ENCODE results near the gene RIPOR2. TPM values are rescaled to one million over a fixed set of nuclear protein-coding genes. Genes with fewer than 3 reads are reported as not detected.

Gene RIPOR2
- total and polyA plus RNA-seq, 7 experiments from 2014 or later: 246 to 813 (median 532) TPM

DNA sequence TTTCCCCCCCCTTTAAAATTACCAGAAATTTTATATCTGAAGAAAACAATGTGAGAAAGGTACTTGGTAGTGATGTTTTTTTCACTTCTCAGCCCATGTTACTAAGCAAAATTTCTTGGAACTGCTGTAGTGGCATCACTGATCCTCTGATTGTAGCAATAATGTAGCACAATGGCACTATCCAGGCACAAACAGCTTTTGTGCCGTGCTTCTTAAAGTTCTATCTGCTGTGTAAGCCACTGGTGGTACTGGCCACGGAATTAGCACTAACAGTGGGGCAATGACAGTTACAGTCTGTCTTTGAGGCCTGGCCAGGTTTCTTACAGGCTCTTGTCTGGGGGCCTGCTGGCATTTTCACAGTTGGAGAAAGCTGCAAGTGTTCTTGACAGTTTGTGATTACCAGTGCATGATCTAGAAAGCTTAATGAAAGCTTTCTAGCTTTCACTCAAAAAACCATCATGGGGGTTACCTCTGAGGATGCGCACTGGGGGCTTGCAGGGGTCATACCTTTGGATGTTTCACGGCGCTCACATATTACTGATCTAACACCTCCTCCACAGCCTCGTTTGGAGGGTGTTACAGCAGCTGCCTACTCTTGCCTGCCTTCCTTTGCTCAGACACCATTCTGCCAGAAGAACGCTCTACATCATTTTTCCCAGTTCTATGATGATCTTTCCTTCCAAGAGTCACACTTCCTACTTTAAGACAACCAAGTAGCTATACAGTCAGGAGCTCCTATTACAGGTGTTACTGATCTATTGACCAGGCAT is 78.7 kb downstream of the RIPOR2 start:
- peak; percentile 19 for ATAC-seq
- Mint-ChIP-seq H3K27ac (peak overlapping the region; percentile 86 to 99 (median 94)), H3K9me3 (no peaks in the 10 kb centered on the region), H3K36me3 (peaks cover 34 to 72% (median 59%) of the 10 kb centered on the region in 5 donors), H3K4me3 (peak overlapping the region; percentile 25 to 89 (median 74)), H3K27me3 (no peaks in the 10 kb centered on the region), H3K4me1 (peaks cover 61 to 77% (median 74%) of the 10 kb centered on the region in 7 donors)
- peak in 1 of 9 donors; percentile 29 for DNase-seq
- Histone ChIP-seq H3K9me3 (ENCODE audit: control insufficient read depth in 2 of 3, low read length in 3 of 3) (no peaks in the 10 kb centered on the region), H3K4me1 (ENCODE audit: control insufficient read depth in 2 of 2, insufficient read depth in 2 of 2, low read length in 2 of 2) (peaks cover 59 to 68% of the 10 kb centered on the region in 2 donors), H3K36me3 (ENCODE audit: control insufficient read depth in 2 of 3, insufficient read depth in 3 of 3, low read length in 3 of 3) (peaks cover 51 to 86% (median 75%) of the 10 kb centered on the region in 3 experiments), H3K27ac (ENCODE audit: low read depth, low read length) (peak overlapping the region; percentile 72), H3K27me3 (ENCODE audit: control insufficient read depth in 2 of 2, insufficient read depth in 2 of 2, low read length in 2 of 2) (no peaks in the 10 kb centered on the region), H3K4me3 (ENCODE audit: low read length) (no peak overlapping the region)
- intact Hi-C loops (cut with micrococcal nuclease): loop anchor here (1.0 to 5.0 kb wide), 9 partner anchors 44 to 275 kb away; no protein-coding TSS in a partner anchor
- ChIA-PET CTCF (interaction anchor here (0.6 to 5.9 kb wide), 20 partner anchors 14 to 161 kb away, joined by 3 to 77 read pairs (median 5); partner anchors contain the start of gene RIPOR2), POLR2A (interaction anchor here (0.6 to 4.7 kb wide), 17 partner anchors 9 to 178 kb away, joined by 3 to 94 read pairs (median 6); partner anchors contain the start of gene RIPOR2)

GRCh38 chr6:24856246-24856599 is 79.5 kb downstream of the RIPOR2 start:
- ATAC-seq: no peak
- H3K4me3 Mint-ChIP-seq: peak overlapping the region in 9 of 10 donors; percentile 41 to 89 (median 71)
- H3K4me1 Mint-ChIP-seq: peaks cover 54 to 74% (median 69%) of the 10 kb centered on the region in 7 donors
- no peaks in the 10 kb centered on the region for H3K27me3 Mint-ChIP-seq
- Histone ChIP-seq H3K4me3 (ENCODE audit: low read length) (no peak overlapping the region), H3K27me3 (ENCODE audit: control insufficient read depth in 2 of 2, insufficient read depth in 2 of 2, low read length in 2 of 2) (no peaks in the 10 kb centered on the region), H3K9me3 (ENCODE audit: control insufficient read depth in 2 of 3, low read length in 3 of 3) (no peaks in the 10 kb centered on the region), H3K36me3 (ENCODE audit: control insufficient read depth in 2 of 3, insufficient read depth in 3 of 3, low read length in 3 of 3) (peaks cover 54 to 86% (median 71%) of the 10 kb centered on the region in 3 experiments), H3K27ac (ENCODE audit: low read depth, low read length) (peak overlapping the region; percentile 72), H3K4me1 (ENCODE audit: control insufficient read depth in 2 of 2, insufficient read depth in 2 of 2, low read length in 2 of 2) (peaks cover 51 to 64% of the 10 kb centered on the region in 2 donors)
- ChIA-PET CTCF (interaction anchor here (0.7 to 5.9 kb wide), 22 partner anchors 11 to 186 kb away, joined by 3 to 77 read pairs (median 5); partner anchors contain the start of gene RIPOR2), POLR2A (interaction anchor here (0.7 to 4.7 kb wide), 12 partner anchors 9 to 179 kb away, joined by 3 to 94 read pairs (median 6); partner anchors contain the start of gene RIPOR2)
- H3K36me3 Mint-ChIP-seq: peaks cover 34 to 74% (median 59%) of the 10 kb centered on the region in 5 donors
- intact Hi-C loops (cut with micrococcal nuclease): loop anchor here (1.0 to 5.0 kb wide), 9 partner anchors 45 to 274 kb away; no protein-coding TSS in a partner anchor
- no peaks in the 10 kb centered on the region for H3K9me3 Mint-ChIP-seq
- DNase-seq: no peak
- H3K27ac Mint-ChIP-seq: peak overlapping the region; percentile 86 to 99 (median 94)

DNA sequence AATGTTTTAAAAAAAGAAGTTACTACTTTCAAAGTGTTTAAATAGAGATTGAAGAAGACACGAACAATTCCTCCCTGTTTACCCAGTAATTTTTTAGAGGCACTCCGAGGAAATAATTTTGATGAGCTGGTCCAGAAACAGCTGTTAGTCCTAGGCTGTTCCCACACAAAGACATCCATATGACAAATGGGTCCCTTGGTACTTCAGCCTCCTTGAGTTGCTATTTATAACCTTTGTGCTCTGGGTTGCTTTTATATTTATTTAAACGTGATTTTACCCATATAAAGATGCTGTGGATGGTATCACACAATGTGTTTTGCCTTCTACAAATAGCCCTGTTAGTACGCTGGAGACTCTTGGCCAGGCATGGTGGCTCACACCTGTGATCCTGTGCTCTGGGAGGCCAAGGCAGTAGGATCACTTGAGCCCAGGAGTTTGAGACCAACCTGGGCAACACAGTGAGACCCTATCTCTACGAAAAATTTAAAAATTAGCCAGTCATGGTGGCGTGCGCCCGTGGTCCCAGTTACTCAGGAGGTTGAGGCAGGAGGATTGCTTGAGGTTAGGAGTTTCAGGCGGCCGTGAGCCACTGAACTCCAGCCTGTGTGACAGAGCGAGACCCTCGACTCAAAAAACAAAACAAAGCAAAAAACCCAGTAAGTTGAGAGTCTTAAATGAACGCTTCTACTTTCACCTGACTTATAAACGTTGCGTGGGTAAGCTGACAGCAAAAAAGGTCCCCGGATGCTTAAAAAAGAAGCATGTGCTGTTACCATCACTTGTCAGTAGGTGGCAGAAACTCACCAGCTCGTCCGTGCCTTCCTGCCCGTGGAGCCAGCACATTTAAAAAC is 80.1 kb downstream of the RIPOR2 start:
- H3K27me3 Mint-ChIP-seq: no peaks in the 10 kb centered on the region
- peak overlapping the region; percentile 86 to 99 (median 94) for H3K27ac Mint-ChIP-seq
- no peaks in the 10 kb centered on the region for H3K9me3 Mint-ChIP-seq
- ChIA-PET CTCF (interaction anchor here (0.7 to 5.9 kb wide), 25 partner anchors 9 to 1360 kb away, joined by 3 to 77 read pairs (median 5); partner anchors contain the start of gene RIPOR2), POLR2A (interaction anchor here (0.6 to 4.7 kb wide), 15 partner anchors 9 to 214 kb away, joined by 3 to 94 read pairs (median 4); partner anchors contain the start of gene RIPOR2)
- ATAC-seq: peak; percentile 78
- peak; percentile 25 to 83 (median 74) for DNase-seq
- Histone ChIP-seq H3K9me3 (ENCODE audit: control insufficient read depth in 2 of 3, low read length in 3 of 3) (no peaks in the 10 kb centered on the region), H3K4me1 (ENCODE audit: control insufficient read depth in 2 of 2, insufficient read depth in 2 of 2, low read length in 2 of 2) (peaks cover 47 to 59% of the 10 kb centered on the region in 2 donors), H3K27ac (ENCODE audit: low read depth, low read length) (peak overlapping the region; percentile 72), H3K4me3 (ENCODE audit: low read length) (no peak overlapping the region), H3K36me3 (ENCODE audit: control insufficient read depth in 2 of 3, insufficient read depth in 3 of 3, low read length in 3 of 3) (peaks cover 51 to 86% (median 71%) of the 10 kb centered on the region in 3 experiments), H3K27me3 (ENCODE audit: control insufficient read depth in 2 of 2, insufficient read depth in 2 of 2, low read length in 2 of 2) (no peaks in the 10 kb centered on the region)
- peaks cover 29 to 74% (median 58%) of the 10 kb centered on the region in 5 donors for H3K36me3 Mint-ChIP-seq
- intact Hi-C loops (cut with micrococcal nuclease): loop anchor here (1.0 to 5.0 kb wide), 10 partner anchors 15 to 273 kb away; no protein-coding TSS in a partner anchor
- H3K4me3 Mint-ChIP-seq: peak overlapping the region in 8 of 10 donors; percentile 48 to 89 (median 62)
- peaks cover 51 to 72% (median 66%) of the 10 kb centered on the region in 7 donors for H3K4me1 Mint-ChIP-seq

DNA sequence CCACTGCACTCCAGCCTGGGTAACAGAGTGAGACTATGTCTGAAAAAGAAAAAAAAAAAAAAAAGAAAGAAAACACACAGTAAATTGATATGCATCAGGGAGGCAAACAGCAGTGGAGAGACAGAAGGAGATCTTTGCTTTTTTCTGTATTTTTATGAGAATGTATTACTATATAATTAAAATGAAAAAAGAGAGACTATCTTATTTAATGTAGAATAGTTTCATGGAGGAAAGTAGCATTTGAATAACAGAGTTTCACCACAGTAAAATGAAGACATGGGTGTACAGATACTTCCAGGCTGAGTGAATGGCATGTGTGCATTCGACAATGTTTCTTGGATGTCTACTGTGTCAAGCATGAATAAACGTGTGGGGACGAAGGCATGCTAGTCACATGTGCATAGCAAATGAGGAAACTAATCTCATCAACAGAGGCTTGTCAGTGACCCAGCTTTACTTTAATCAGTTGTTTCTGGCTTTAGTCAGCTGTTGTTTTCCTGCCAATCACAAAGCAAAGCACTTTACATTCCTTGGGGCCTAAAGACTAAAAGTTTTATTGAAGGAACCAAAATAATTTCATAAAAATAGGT is 81.6 kb downstream of the RIPOR2 start:
- Histone ChIP-seq H3K27ac (ENCODE audit: low read depth, low read length) (peak overlapping the region; percentile 3), H3K36me3 (ENCODE audit: control insufficient read depth in 2 of 3, insufficient read depth in 3 of 3, low read length in 3 of 3) (peaks cover 53 to 86% (median 71%) of the 10 kb centered on the region in 3 experiments), H3K9me3 (ENCODE audit: control insufficient read depth in 2 of 3, low read length in 3 of 3) (no peaks in the 10 kb centered on the region), H3K4me3 (ENCODE audit: low read length) (no peak overlapping the region), H3K4me1 (ENCODE audit: control insufficient read depth in 2 of 2, insufficient read depth in 2 of 2, low read length in 2 of 2) (peaks cover 38 to 44% of the 10 kb centered on the region in 2 donors), H3K27me3 (ENCODE audit: control insufficient read depth in 2 of 2, insufficient read depth in 2 of 2, low read length in 2 of 2) (no peaks in the 10 kb centered on the region)
- peaks cover 41 to 72% (median 59%) of the 10 kb centered on the region in 7 donors for H3K4me1 Mint-ChIP-seq
- peaks cover 18 to 74% (median 56%) of the 10 kb centered on the region in 5 donors for H3K36me3 Mint-ChIP-seq
- H3K4me3 Mint-ChIP-seq: no peak overlapping the region
- ATAC-seq (no peak), DNase-seq (no peak)
- intact Hi-C loops (cut with micrococcal nuclease): loop anchor here in 1 of 2 donors (2.0 kb wide), 1 partner anchor 13 kb away; no protein-coding TSS in a partner anchor
- H3K27me3 Mint-ChIP-seq: no peaks in the 10 kb centered on the region
- H3K9me3 Mint-ChIP-seq: no peaks in the 10 kb centered on the region
- ChIA-PET CTCF (interaction anchor here (0.6 to 5.9 kb wide), 5 partner anchors 57 to 264 kb away, joined by 3 to 77 read pairs (median 3); no protein-coding TSS in a partner anchor), POLR2A (interaction anchor here (0.5 kb wide), 1 partner anchor 133 kb away, joined by 3 read pairs; no protein-coding TSS in a partner anchor)
- H3K27ac Mint-ChIP-seq: peak overlapping the region in 8 of 9 donors; percentile 13 to 91 (median 74)

- DNase-seq: no peak
- Mint-ChIP-seq H3K4me1 (peaks cover 24 to 71% (median 50%) of the 10 kb centered on the region in 7 donors), H3K27ac (peak overlapping the region; percentile 38 to 94 (median 80)), H3K9me3 (no peaks in the 10 kb centered on the region), H3K27me3 (no peaks in the 10 kb centered on the region), H3K36me3 (peaks cover 8 to 76% (median 54%) of the 10 kb centered on the region in 5 donors), H3K4me3 (peak overlapping the region in 1 of 10 donors; percentile 13)
- ChIA-PET CTCF (interaction anchor here (0.6 to 1.1 kb wide), 3 partner anchors 15 to 220 kb away, joined by 3 to 9 read pairs (median 4); no protein-coding TSS in a partner anchor), POLR2A (interaction anchor here (0.8 to 2.7 kb wide), 3 partner anchors 9 to 86 kb away, joined by 3 to 9 read pairs (median 6); no protein-coding TSS in a partner anchor)
- H3K9me3 ChIP-seq (ENCODE audit: control insufficient read depth in 2 of 3, low read length in 3 of 3): no peaks in the 10 kb centered on the region
- peak overlapping the region; percentile 36 for H3K27ac ChIP-seq (ENCODE audit: low read depth, low read length)
- peaks cover 7 to 24% of the 10 kb centered on the region in 2 donors for H3K4me1 ChIP-seq (ENCODE audit: control insufficient read depth in 2 of 2, insufficient read depth in 2 of 2, low read length in 2 of 2)
- ATAC-seq: no peak
- intact Hi-C loops (cut with micrococcal nuclease): no loop called here
- no peak overlapping the region for H3K4me3 ChIP-seq (ENCODE audit: low read length)
- peaks cover 63 to 91% (median 77%) of the 10 kb centered on the region in 3 experiments for H3K36me3 ChIP-seq (ENCODE audit: control insufficient read depth in 2 of 3, insufficient read depth in 3 of 3, low read length in 3 of 3)
- no peaks in the 10 kb centered on the region for H3K27me3 ChIP-seq (ENCODE audit: control insufficient read depth in 2 of 2, insufficient read depth in 2 of 2, low read length in 2 of 2)
These were observed 84.7 kb downstream of the RIPOR2 start for GRCh38 chr6:24851086-24851485.
